SH-SY5Y (cell line): Measurements from ENCODE around the gene POLD2.

Source experiments
- GATA2 ChIP-seq: IDR thresholded peaks from 2 replicates; pipeline ENCODE4 v1.6.1; 2011; ENCODE audit warnings: mild to moderate bottlenecking, low read depth, low read length
- GATA3 ChIP-seq: IDR thresholded peaks from 2 replicates; pipeline ENCODE4 v1.6.1; 2011; ENCODE audit warnings: low read depth, mild to moderate bottlenecking, low read length, moderate library complexity

- TF ChIP-seq GATA3: no peak
- TF ChIP-seq GATA2: no peak
These were observed 22.9 kb upstream of the POLD2 start for GRCh38 chr7:44145969-44146911.
